ENCODE measurements around the gene SWI5.

GRCh38 chr9:128274245-128274644, 1.8 kb upstream of the SWI5 start:
- TF ChIP-seq CTCF (conservative IDR thresholded peaks at IDR 0.05 in 1 of 2, IDR thresholded peaks at IDR 0.05 in 1 of 2; ENCODE audit: low read depth in 1 of 2, low read length in 2 of 2) (no peak), EZH2 (IDR thresholded peaks at IDR 0.05; ENCODE audit: low read length, missing control alignments) (no peak)
